NB4 (cell line): ENCODE measurements around the gene CPE.

Experiments
- DNase-seq: peaks from one replicate; pipeline ENCODE4 v3.0.0; 2010; ENCODE audit warnings: low read depth
- H3K4me3 ChIP-seq: one replicate; pipeline ENCODE4 v1.5.1; 2011; ENCODE audit warnings: mild to moderate bottlenecking, low read depth, low read length, moderate library complexity
- CTCF ChIP-seq: IDR thresholded peaks from one replicate; pipeline ENCODE4 v1.5.1; 2012; ENCODE audit warnings: low read depth, low read length
- MAX ChIP-seq: IDR thresholded peaks from 2 replicates; pipeline ENCODE4 v1.6.1; 2011; ENCODE audit warnings: low read depth, low read length
- MYC ChIP-seq: IDR thresholded peaks from 2 replicates; pipeline ENCODE4 v1.6.1; 2011; ENCODE audit warnings: low read depth, low read length
- POLR2A ChIP-seq: IDR thresholded peaks from 2 replicates; pipeline ENCODE4 v1.6.1; 2011; ENCODE audit warnings: mild to moderate bottlenecking; ENCODE audit not compliant: insufficient read length; ENCODE audit errors: extremely low read depth

Gene CPE

GRCh38 chr4:165398570-165398969, 19.8 kb downstream of the CPE start:
- DNase-seq = no peak
- no peak overlapping the region for H3K4me3 ChIP-seq
- TF ChIP-seq CTCF = no peak
- no peak for TF ChIP-seq POLR2A
- TF ChIP-seq MYC = no peak
- TF ChIP-seq MAX = no peak

GRCh38 chr4:165402375-165402774, 23.6 kb downstream of the CPE start:
- no peak overlapping the region for H3K4me3 ChIP-seq

GRCh38 chr4:165403048-165403447, 24.2 kb downstream of the CPE start:
- H3K4me3 ChIP-seq = no peak overlapping the region
- no peak for DNase-seq
- TF ChIP-seq MAX (no peak), MYC (no peak), POLR2A (no peak), CTCF (no peak)

More at GRCh38 chr4:165402375-165402774, 23.6 kb downstream of the CPE start:
- no peak for DNase-seq
- TF ChIP-seq MAX = no peak
- no peak for TF ChIP-seq POLR2A
- TF ChIP-seq MYC = no peak
- TF ChIP-seq CTCF = no peak

- TF ChIP-seq CTCF = no peak
- TF ChIP-seq MAX = no peak
- TF ChIP-seq MYC = no peak
- no peak for TF ChIP-seq POLR2A
- no peak overlapping the region for H3K4me3 ChIP-seq
- no peak for DNase-seq
These were observed 24.8 kb downstream of the CPE start for GRCh38 chr4:165403637-165404036.

- TF ChIP-seq POLR2A (no peak), MAX (no peak), CTCF (no peak), MYC (no peak)
- no peak for DNase-seq
- no peak overlapping the region for H3K4me3 ChIP-seq
These were observed 25.3 kb downstream of the CPE start for GRCh38 chr4:165404080-165404479.

- H3K4me3 ChIP-seq = no peak overlapping the region
- DNase-seq = no peak
- no peak for TF ChIP-seq MAX
- TF ChIP-seq POLR2A = no peak
- TF ChIP-seq MYC = no peak
- no peak for TF ChIP-seq CTCF
These were observed 25.9 kb downstream of the CPE start for GRCh38 chr4:165404696-165405095.
